Measurements from ENCODE around the gene ADISSP. TPM values are rescaled to one million over a fixed set of nuclear protein-coding genes. Genes with fewer than 3 reads are reported as not detected.

Gene ADISSP
- total and polyA plus RNA-seq, 2 of the 13 experiments (the other 11 are each of a cell fraction or from before 2014, with no cell fraction given) = 38.3 to 90.6 TPM

- TF ChIP-seq ZNF331 (CRISPR knock-in tag; IDR thresholded peaks at IDR 0.05) (no peak), NFRKB (IDR thresholded peaks at IDR 0.05) (no peak), LBX2 (CRISPR knock-in tag; IDR thresholded peaks at IDR 0.05; ENCODE audit: borderline replicate concordance) (no peak), ZNF629 (CRISPR knock-in tag; conservative IDR thresholded peaks at IDR 0.05) (no peak), ZNF790 (CRISPR knock-in tag; IDR thresholded peaks at IDR 0.05; ENCODE audit: borderline replicate concordance) (no peak), TBX3 (IDR thresholded peaks at IDR 0.05; ENCODE audit: borderline replicate concordance) (no peak), ZNF383 (CRISPR knock-in tag; IDR thresholded peaks at IDR 0.05; ENCODE audit: borderline replicate concordance) (no peak), ZNF329 (CRISPR knock-in tag; IDR thresholded peaks at IDR 0.05; ENCODE audit: low read depth) (no peak), SIN3A (IDR thresholded peaks at IDR 0.05; ENCODE audit: borderline replicate concordance, low read depth, low read length) (no peak), JUNB (CRISPR knock-in tag; IDR thresholded peaks at IDR 0.05; ENCODE audit: borderline replicate concordance) (no peak), ZBTB42 (CRISPR knock-in tag; IDR thresholded peaks at IDR 0.05) (no peak), SUZ12 (IDR thresholded peaks at IDR 0.05; ENCODE audit: low read depth, low read length) (no peak), MED13 (CRISPR knock-in tag; IDR thresholded peaks at IDR 0.05) (no peak), TMF1 (CRISPR knock-in tag; IDR thresholded peaks at IDR 0.05; ENCODE audit: low read depth) (no peak), ZNF746 (CRISPR knock-in tag; IDR thresholded peaks at IDR 0.05) (no peak), SALL2 (CRISPR knock-in tag; IDR thresholded peaks at IDR 0.05) (0 out of 2 replicates have a peak, but pooled peaks have one; percentile 36), ARNT (IDR thresholded peaks at IDR 0.05) (no peak), RAD21 (CRISPR knock-in tag; IDR thresholded peaks at IDR 0.05) (no peak), IRF9 (CRISPR knock-in tag; IDR thresholded peaks at IDR 0.05; ENCODE audit: borderline replicate concordance) (no peak), TGIF2 (CRISPR knock-in tag; IDR thresholded peaks at IDR 0.05) (no peak), DPF2 (CRISPR knock-in tag; IDR thresholded peaks at IDR 0.05; ENCODE audit: borderline replicate concordance, low read depth) (no peak), TBX2 (CRISPR knock-in tag; IDR thresholded peaks at IDR 0.05; ENCODE audit: borderline replicate concordance) (no peak), NR2F1 (CRISPR knock-in tag; IDR thresholded peaks at IDR 0.05) (no peak), ZNF263 (CRISPR knock-in tag; IDR thresholded peaks at IDR 0.05) (no peak), MED1 (CRISPR knock-in tag; IDR thresholded peaks at IDR 0.05) (0 out of 2 replicates have a peak, but pooled peaks have one; percentile 9), ZNF704 (CRISPR knock-in tag; IDR thresholded peaks at IDR 0.05; ENCODE audit: borderline replicate concordance) (no peak), TIGD3 (CRISPR knock-in tag; IDR thresholded peaks at IDR 0.05; ENCODE audit: borderline replicate concordance) (no peak), NCOA1 (CRISPR knock-in tag; IDR thresholded peaks at IDR 0.05) (no peak)
- TF ChIP-seq, protein P1, sequence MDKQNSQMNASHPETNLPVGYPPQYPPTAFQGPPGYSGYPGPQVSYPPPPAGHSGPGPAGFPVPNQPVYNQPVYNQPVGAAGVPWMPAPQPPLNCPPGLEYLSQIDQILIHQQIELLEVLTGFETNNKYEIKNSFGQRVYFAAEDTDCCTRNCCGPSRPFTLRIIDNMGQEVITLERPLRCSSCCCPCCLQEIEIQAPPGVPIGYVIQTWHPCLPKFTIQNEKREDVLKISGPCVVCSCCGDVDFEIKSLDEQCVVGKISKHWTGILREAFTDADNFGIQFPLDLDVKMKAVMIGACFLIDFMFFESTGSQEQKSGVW (CRISPR knock-in tag; IDR thresholded peaks at IDR 0.05; ENCODE audit: borderline replicate concordance) = no peak
Observed at GRCh38 chr20:3782597-3782996, 15.0 kb upstream of the ADISSP start (continued).

All from HepG2 (cell line).